ENCODE measurements around the gene SORCS2.

GRCh38 chr4:7477695-7478094 is 285.4 kb downstream of the SORCS2 start:
- TF ChIP-seq, protein P1, sequence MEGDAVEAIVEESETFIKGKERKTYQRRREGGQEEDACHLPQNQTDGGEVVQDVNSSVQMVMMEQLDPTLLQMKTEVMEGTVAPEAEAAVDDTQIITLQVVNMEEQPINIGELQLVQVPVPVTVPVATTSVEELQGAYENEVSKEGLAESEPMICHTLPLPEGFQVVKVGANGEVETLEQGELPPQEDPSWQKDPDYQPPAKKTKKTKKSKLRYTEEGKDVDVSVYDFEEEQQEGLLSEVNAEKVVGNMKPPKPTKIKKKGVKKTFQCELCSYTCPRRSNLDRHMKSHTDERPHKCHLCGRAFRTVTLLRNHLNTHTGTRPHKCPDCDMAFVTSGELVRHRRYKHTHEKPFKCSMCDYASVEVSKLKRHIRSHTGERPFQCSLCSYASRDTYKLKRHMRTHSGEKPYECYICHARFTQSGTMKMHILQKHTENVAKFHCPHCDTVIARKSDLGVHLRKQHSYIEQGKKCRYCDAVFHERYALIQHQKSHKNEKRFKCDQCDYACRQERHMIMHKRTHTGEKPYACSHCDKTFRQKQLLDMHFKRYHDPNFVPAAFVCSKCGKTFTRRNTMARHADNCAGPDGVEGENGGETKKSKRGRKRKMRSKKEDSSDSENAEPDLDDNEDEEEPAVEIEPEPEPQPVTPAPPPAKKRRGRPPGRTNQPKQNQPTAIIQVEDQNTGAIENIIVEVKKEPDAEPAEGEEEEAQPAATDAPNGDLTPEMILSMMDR (IDR thresholded peaks at IDR 0.05), result no peak
- no peak for TF ChIP-seq POLR2AphosphoS5 (IDR thresholded peaks at IDR 0.05)
